A549 treated with Mapracorat at 1 μM for 4 hours (cell line): ENCODE results near the gene RPTN. TPM values are rescaled to one million over a fixed set of nuclear protein-coding genes. Genes with fewer than 3 reads are reported as not detected.

ENCODE experiments used
- total RNA-seq: library from RNA; stranded (reverse); fragments of 200-300 nt; extraction: Qiagen RNA extraction; gene quantifications from 5 replicates; pipeline ENCODE4 v1.2.3, GENCODE V29; 2022

Gene RPTN
- total RNA-seq = not detected in 5 replicates

GRCh38 chr1:152159144-152159543 lies at the start of gene RPTN:
RPTN (minus strand) TSS chr1:152159228; CDS start chr1:152157889, 1,339 bp downstream.

DNA sequence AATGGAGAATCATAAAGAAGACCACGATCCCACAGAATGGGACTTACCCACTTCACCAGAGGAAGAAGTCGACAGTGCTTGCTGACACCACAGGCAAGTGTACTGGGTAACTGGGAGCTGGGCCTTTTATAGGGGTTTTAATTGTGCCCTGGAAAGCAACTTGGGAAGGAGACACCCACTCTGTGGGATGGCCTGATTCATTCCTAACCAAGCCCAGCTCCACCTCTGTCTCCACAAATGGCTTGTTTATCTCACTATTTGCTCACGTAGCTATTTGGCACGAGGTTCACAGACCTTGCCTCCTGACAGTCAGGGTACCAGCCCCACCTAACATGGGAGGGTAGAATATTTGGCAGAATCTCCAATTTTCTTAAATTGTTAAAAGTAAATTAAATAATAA lies 43.7 kb downstream of the RPTN start, which contains the start of gene TCHH:
TCHH (minus strand) TSS at position 101 of the 400 bp plus-strand sequence. CDS start 1,364 bp downstream, outside the sequence.

Other genes with a start within 250 kb of the RPTN start
- 13.0 to 14.1 TPM (median 13.9 TPM) in 5 replicates for gene THEM4, start 249.7 kb downstream of the RPTN start, total RNA-seq
- gene S100A10, start 165.4 kb downstream of the RPTN start, total RNA-seq = 2,101 to 2,395 TPM (median 2,281 TPM) in 5 replicates
- 1,798 to 1,960 TPM (median 1,929 TPM) in 5 replicates for gene S100A11, start 122.2 kb downstream of the RPTN start, total RNA-seq
- gene TCHHL1, start 70.2 kb downstream of the RPTN start, total RNA-seq = not detected in 5 replicates
- 0.27 to 0.31 TPM (median 0.28 TPM) in 5 replicates for gene TCHH, start 43.8 kb downstream of the RPTN start, total RNA-seq
- not detected in 5 replicates for gene HRNR, start 65.0 kb upstream of the RPTN start, total RNA-seq
- gene FLG, start 166.0 kb upstream of the RPTN start, total RNA-seq = 0.01 TPM in 1 of 5 replicates, not detected in the others
- not detected in 5 replicates for gene FLG2, start 200.8 kb upstream of the RPTN start, total RNA-seq